ENCODE results near the gene IKZF5. TPM values are rescaled to one million over a fixed set of nuclear protein-coding genes. Genes with fewer than 3 reads are reported as not detected.

Gene IKZF5
- total RNA-seq, 2 donors from 2014 or later, result 7.5 to 16.7 TPM

GRCh38 chr10:122953902-122954730, 54.5 kb downstream of the IKZF5 start, which contains the start of gene C10orf88:
TSS of gene C10orf88 (minus strand) at chr10:122954227. CDS start at chr10:122954178, 49 bp downstream.
- Histone ChIP-seq H3K4me1 (peaks cover 6% of the 10 kb centered on the region), H3K4me3 (peak within 1 kb of the TSS; percentile 85), H3K36me3 (no peaks in the 10 kb centered on the region), H3K9ac (ENCODE audit: low read depth in 2 of 2, low read length in 2 of 2) (peak within 1 kb of the TSS; percentile 62 to 84), H3K9me3 (no peaks in the 10 kb centered on the region), H3K27me3 (no peaks in the 10 kb centered on the region), H3K27ac (peak within 1 kb of the TSS; percentile 74)
- TF ChIP-seq, protein P1, sequence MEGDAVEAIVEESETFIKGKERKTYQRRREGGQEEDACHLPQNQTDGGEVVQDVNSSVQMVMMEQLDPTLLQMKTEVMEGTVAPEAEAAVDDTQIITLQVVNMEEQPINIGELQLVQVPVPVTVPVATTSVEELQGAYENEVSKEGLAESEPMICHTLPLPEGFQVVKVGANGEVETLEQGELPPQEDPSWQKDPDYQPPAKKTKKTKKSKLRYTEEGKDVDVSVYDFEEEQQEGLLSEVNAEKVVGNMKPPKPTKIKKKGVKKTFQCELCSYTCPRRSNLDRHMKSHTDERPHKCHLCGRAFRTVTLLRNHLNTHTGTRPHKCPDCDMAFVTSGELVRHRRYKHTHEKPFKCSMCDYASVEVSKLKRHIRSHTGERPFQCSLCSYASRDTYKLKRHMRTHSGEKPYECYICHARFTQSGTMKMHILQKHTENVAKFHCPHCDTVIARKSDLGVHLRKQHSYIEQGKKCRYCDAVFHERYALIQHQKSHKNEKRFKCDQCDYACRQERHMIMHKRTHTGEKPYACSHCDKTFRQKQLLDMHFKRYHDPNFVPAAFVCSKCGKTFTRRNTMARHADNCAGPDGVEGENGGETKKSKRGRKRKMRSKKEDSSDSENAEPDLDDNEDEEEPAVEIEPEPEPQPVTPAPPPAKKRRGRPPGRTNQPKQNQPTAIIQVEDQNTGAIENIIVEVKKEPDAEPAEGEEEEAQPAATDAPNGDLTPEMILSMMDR (IDR thresholded peaks at IDR 0.05), result no peak
- peak; percentile 96 for DNase-seq
- intact Hi-C loops (cut with DNase I), result no loop called here

DNA sequence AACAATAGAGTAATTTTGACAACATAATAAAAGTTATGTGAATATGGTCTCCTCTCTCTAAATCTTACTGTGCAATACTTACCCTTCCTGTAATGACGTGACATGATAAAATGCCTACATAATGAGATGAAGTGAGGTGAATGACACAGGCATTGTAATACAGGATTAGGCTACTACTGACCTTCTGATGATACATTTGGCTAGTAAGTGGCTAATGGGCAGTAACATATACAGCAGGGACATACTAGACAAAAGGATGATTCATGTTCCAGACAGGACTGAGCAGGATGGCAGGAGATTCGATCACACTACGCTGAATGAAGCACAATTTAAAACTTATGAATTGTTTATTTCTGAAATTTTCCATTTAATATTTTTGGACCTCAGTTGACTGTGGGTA, 59.3 kb downstream of the IKZF5 start:
- H3K27me3 ChIP-seq, result no peaks in the 10 kb centered on the region
- no peak overlapping the region for H3K27ac ChIP-seq
- no peaks in the 10 kb centered on the region for H3K36me3 ChIP-seq
- no peaks in the 10 kb centered on the region for H3K9me3 ChIP-seq
- H3K4me3 ChIP-seq, result no peak overlapping the region
- no peak overlapping the region for H3K9ac ChIP-seq (ENCODE audit: low read depth in 2 of 2, low read length in 2 of 2)
- TF ChIP-seq, protein P1 (IDR thresholded peaks at IDR 0.05), result no peak
- no peak for DNase-seq
- peaks cover 6% of the 10 kb centered on the region for H3K4me1 ChIP-seq
- intact Hi-C loops (cut with DNase I), result no loop called here

Other genes starting within 250 kb of the IKZF5 start
- gene CUZD1, start 162.9 kb downstream of the IKZF5 start, total RNA-seq, result 1 to 10 TPM in 1 of 2 donors, under 1 TPM in 1; 0.77 to 3.6 TPM
- 1 to 10 TPM; 4.3 to 6.8 TPM for gene FAM24B, start 129.2 kb downstream of the IKZF5 start, total RNA-seq
- not detected for gene FAM24A, start 98.2 kb downstream of the IKZF5 start, total RNA-seq
- 1 to 10 TPM; 6.3 to 6.8 TPM for gene C10orf88, start 54.6 kb downstream of the IKZF5 start, total RNA-seq
- gene PSTK, start 28.4 kb downstream of the IKZF5 start, total RNA-seq, result 1 to 10 TPM; 1.7 to 2.6 TPM
- gene ACADSB, start 211 bp upstream of the IKZF5 start, total RNA-seq, result 10 to 100 TPM; 17.6 to 69.3 TPM
- under 1 TPM; 0.35 to 0.64 TPM for gene HMX3, start 127.2 kb upstream of the IKZF5 start, total RNA-seq
- under 1 TPM; 0.13 to 0.15 TPM for gene HMX2, start 139.3 kb upstream of the IKZF5 start, total RNA-seq
- 100 to 1,000 TPM in 1 of 2 donors, 10 to 100 TPM in 1; 77.6 to 112 TPM for gene BUB3, start 145.6 kb upstream of the IKZF5 start, total RNA-seq

All from colonic mucosa (tissue), 4 donors.